GM10266 (cell line): ENCODE results near the gene SPAG9.
A peak's percentile ranks its signal among the peaks of the same experiment; 100 is the strongest.

Experiments used
- DNase-seq: peaks from one replicate; pipeline ENCODE4 v3.0.0; 2012; ENCODE audit errors: extremely low spot score
- CTCF ChIP-seq: IDR thresholded peaks from 2 replicates; pipeline ENCODE4 v1.5.1; 2012; ENCODE audit warnings: mild to moderate bottlenecking, low read depth; ENCODE audit not compliant: control insufficient read depth, insufficient read depth; ENCODE audit errors: missing control alignments

SPAG9 gene

DNA sequence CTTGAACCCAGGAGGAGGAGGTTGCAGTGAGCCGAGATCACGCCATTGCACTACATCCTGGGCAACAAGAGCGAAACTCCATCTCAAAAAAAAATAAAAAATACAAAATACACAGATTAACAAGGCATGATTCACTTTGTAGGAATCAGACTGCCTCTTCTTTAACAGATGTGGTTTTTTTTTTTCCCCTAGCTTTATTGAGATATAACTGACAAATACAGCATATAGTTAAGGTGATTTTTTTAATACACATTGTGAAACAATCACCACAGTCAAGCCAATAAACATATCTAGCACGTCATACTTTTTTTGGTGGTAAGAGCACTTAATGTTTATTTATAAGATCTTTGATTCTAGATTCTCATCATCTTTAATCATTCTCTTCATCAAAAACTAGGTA is 87.8 kb downstream of the SPAG9 start:
- DNase-seq = no peak
- no peak for TF ChIP-seq CTCF

DNA sequence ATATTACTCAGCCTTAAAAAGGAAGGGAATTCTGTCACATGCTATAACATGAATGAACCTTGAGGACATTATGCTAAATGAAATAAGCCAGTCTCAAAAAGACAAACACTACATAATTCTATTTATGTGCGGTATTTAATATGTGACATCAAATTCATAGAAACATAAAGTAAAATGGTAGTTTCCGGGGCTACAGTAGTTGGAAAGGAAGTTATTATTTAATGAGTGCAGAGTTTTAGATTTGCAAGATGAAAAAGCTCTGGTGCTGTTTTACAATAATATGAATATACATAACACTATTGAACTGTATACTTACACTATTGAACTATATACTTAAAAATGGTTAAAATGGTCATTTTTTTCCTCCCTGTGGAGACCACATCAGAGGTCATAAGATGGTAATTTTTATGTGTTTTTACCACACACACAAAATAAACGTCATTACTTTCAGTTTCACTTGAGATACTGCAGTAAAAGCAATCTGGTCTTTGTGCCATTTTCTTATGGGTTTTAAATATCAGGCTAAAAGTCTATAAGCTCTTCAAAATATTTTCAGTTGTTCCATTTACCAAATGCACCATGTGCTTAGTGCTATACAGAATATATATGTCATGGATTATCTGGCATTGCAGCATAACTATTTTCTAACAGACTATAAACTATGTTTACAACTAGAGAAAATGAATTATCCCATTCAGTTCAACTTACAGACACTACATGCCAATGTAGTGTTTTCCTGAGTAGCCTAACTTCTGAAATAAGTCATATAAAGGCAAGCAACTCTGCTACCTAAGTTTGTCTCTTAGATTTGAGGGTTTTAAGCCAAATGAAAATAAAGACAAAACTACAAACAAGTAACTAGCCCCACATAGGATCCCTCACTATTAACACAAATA is 90.9 kb downstream of the SPAG9 start:
- no peak for TF ChIP-seq CTCF
- peak; percentile 26 for DNase-seq

DNA sequence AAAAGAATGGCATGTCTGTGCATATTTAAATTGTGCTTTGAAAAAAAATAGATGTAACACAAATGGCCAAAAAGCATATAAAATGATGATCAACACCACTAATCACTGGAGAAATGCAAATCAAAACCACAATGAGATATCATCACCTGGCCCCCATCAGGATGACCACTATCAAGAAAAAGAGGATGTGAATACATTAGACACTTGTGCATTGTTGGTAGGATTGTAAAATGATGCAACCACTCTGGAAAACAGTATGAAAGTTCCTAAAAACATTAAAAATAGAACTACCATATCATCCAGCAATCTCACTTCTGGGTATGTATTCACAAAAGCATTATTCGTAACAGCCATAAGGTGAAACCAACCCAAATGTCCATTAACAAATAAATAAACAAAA is 91.5 kb downstream of the SPAG9 start:
- TF ChIP-seq CTCF = no peak
- DNase-seq = no peak

GRCh38 chr17:51028176-51028863 is 92.3 kb downstream of the SPAG9 start:
- no peak for DNase-seq
- no peak for TF ChIP-seq CTCF

GRCh38 chr17:51018541-51018940 is 102.1 kb downstream of the SPAG9 start:
- no peak for DNase-seq
- TF ChIP-seq CTCF = no peak

GRCh38 chr17:51017270-51017669 is 103.4 kb downstream of the SPAG9 start:
- no peak for DNase-seq
- no peak for TF ChIP-seq CTCF

GRCh38 chr17:51016099-51016498 is 104.6 kb downstream of the SPAG9 start:
- DNase-seq = no peak
- TF ChIP-seq CTCF = no peak
